Measurements from ENCODE around the gene GABRG3. TPM values are rescaled to one million over a fixed set of nuclear protein-coding genes. Genes with fewer than 3 reads are reported as not detected.

GABRG3 gene
- total RNA-seq, 1 donor from 2014 or later = 0.54 TPM

DNA sequence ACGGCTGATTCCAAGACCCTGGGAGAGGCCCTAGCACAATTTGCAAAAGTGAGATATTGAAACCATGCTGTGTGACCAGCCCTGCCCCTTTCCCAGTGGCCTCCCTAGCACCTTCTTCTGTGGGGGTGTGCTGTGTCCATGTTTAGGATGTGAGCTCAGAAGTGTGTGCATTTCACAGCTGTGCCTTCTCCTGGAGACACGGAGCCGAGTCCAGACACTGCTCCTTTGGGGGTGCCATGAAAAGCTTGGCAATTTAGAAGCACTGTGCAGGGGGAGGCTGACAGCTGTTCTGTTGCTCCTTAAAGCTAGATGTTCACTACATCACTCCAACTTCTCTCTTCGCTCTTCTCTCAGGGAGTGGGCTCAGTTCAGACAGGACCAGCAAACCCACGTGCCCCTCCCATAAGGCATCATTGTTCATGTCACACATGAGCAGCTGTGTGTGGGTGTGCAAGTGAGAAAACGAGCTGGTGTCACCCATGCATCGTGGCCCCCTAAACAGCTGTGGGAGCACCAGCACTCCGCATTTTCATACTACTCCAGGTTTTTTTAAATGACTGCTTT lies 492.6 kb downstream of the GABRG3 start:
- Histone ChIP-seq H4K20me1 (ENCODE audit: insufficient read depth, low read length) (no peaks in the 10 kb centered on the region), H3K27me3 (ENCODE audit: insufficient read depth, low read length) (no peaks in the 10 kb centered on the region), H3K9me3 (ENCODE audit: insufficient read depth, low read depth, low read length) (no peaks in the 10 kb centered on the region), H3K4me2 (ENCODE audit: low read length) (no peak overlapping the region), H3K36me3 (ENCODE audit: insufficient read depth, low read length) (no peaks in the 10 kb centered on the region), H3K4me3 (ENCODE audit: insufficient read depth, low read depth, low read length) (no peak overlapping the region), H3K79me2 (ENCODE audit: insufficient read depth, low read length) (no peaks in the 10 kb centered on the region), H3K27ac (ENCODE audit: low read depth, low read length) (no peak overlapping the region), H3K4me1 (ENCODE audit: insufficient read depth, low read length) (peaks cover 10% of the 10 kb centered on the region), H3K9ac (ENCODE audit: low read length) (no peak overlapping the region), H2AFZ (ENCODE audit: low read depth, low read length) (no peak overlapping the region)
- FAIRE-seq = no peak
- peaks cover 4% of the 10 kb centered on the region for H3K4me1 Mint-ChIP-seq (ENCODE audit: low read depth, unreplicated experiment)
- TF ChIP-seq, protein P1, sequence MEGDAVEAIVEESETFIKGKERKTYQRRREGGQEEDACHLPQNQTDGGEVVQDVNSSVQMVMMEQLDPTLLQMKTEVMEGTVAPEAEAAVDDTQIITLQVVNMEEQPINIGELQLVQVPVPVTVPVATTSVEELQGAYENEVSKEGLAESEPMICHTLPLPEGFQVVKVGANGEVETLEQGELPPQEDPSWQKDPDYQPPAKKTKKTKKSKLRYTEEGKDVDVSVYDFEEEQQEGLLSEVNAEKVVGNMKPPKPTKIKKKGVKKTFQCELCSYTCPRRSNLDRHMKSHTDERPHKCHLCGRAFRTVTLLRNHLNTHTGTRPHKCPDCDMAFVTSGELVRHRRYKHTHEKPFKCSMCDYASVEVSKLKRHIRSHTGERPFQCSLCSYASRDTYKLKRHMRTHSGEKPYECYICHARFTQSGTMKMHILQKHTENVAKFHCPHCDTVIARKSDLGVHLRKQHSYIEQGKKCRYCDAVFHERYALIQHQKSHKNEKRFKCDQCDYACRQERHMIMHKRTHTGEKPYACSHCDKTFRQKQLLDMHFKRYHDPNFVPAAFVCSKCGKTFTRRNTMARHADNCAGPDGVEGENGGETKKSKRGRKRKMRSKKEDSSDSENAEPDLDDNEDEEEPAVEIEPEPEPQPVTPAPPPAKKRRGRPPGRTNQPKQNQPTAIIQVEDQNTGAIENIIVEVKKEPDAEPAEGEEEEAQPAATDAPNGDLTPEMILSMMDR (IDR thresholded peaks at IDR 0.05; ENCODE audit: insufficient read depth, low read depth, low read length) = no peak
- TF ChIP-seq EZH2 (IDR thresholded peaks at IDR 0.05; ENCODE audit: insufficient read depth, low read length) = no peak
- no peak overlapping the region for H3K4me3 Mint-ChIP-seq (ENCODE audit: unreplicated experiment)
- no peak for DNase-seq (ENCODE audit: low read depth)
- peaks cover 4% of the 10 kb centered on the region for H3K9me3 Mint-ChIP-seq (ENCODE audit: unreplicated experiment)
- no peaks in the 10 kb centered on the region for H3K36me3 Mint-ChIP-seq (ENCODE audit: low read depth, unreplicated experiment)
- peaks cover 1% of the 10 kb centered on the region for H3K27me3 Mint-ChIP-seq (ENCODE audit: low read depth, unreplicated experiment)
- H3K27ac Mint-ChIP-seq (ENCODE audit: unreplicated experiment) = no peak overlapping the region

DNA sequence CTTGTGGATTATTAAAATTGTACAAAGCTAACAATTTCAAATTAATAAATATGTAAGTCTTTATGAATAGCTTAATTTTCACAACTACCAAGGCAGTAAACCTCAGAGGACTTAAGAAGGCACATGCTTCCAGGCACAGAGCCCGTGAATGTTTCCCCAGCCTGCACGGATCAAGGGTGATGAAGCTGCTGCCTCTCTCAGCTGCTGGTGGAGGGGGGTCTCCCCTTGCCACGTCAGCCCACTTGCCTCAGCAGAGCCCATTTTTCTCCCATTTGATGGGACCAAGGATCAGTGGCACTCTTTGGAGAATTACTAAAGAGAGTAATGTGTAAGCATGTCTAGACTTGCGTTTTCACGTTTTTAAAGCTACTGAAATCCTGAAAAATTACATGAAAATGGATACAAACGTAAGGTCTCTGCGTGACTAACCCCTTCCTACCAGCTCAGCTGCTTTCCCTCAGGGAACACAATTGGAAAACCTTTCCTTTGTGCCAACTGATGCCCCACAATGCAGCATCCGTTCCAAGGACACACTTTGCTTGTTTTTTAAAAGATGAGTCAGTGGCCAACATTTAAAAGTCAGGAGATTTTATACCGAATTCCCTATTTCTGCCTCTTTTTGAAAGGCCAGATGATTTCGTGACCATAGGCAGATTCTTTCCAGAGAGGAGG lies 494.1 kb downstream of the GABRG3 start:
- no peak overlapping the region for H3K4me3 Mint-ChIP-seq (ENCODE audit: unreplicated experiment)
- H3K79me2 ChIP-seq (ENCODE audit: insufficient read depth, low read length) = no peaks in the 10 kb centered on the region
- no peaks in the 10 kb centered on the region for H3K27me3 ChIP-seq (ENCODE audit: insufficient read depth, low read length)
- H3K4me1 ChIP-seq (ENCODE audit: insufficient read depth, low read length) = peaks cover 6% of the 10 kb centered on the region
- H3K27ac ChIP-seq (ENCODE audit: low read depth, low read length) = no peak overlapping the region
- no peaks in the 10 kb centered on the region for H3K9me3 ChIP-seq (ENCODE audit: insufficient read depth, low read depth, low read length)
- H3K4me3 ChIP-seq (ENCODE audit: insufficient read depth, low read depth, low read length) = no peak overlapping the region
- H3K27ac Mint-ChIP-seq (ENCODE audit: unreplicated experiment) = no peak overlapping the region
- no peak overlapping the region for H3K9ac ChIP-seq (ENCODE audit: low read length)
- FAIRE-seq (no peak), DNase-seq (ENCODE audit: low read depth) (no peak)
- H3K4me2 ChIP-seq (ENCODE audit: low read length) = peak overlapping the region; percentile 24
- peaks cover 4% of the 10 kb centered on the region for H3K4me1 Mint-ChIP-seq (ENCODE audit: low read depth, unreplicated experiment)
- no peaks in the 10 kb centered on the region for H3K36me3 Mint-ChIP-seq (ENCODE audit: low read depth, unreplicated experiment)
- peaks cover 4% of the 10 kb centered on the region for H3K9me3 Mint-ChIP-seq (ENCODE audit: unreplicated experiment)
- no peaks in the 10 kb centered on the region for H4K20me1 ChIP-seq (ENCODE audit: insufficient read depth, low read length)
- H3K27me3 Mint-ChIP-seq (ENCODE audit: low read depth, unreplicated experiment) = no peaks in the 10 kb centered on the region
- H2AFZ ChIP-seq (ENCODE audit: low read depth, low read length) = peak overlapping the region; percentile 64
- no peaks in the 10 kb centered on the region for H3K36me3 ChIP-seq (ENCODE audit: insufficient read depth, low read length)
- TF ChIP-seq, protein P1 (IDR thresholded peaks at IDR 0.05; ENCODE audit: insufficient read depth, low read depth, low read length) = no peak
- TF ChIP-seq EZH2 (IDR thresholded peaks at IDR 0.05; ENCODE audit: insufficient read depth, low read length) = no peak

DNA sequence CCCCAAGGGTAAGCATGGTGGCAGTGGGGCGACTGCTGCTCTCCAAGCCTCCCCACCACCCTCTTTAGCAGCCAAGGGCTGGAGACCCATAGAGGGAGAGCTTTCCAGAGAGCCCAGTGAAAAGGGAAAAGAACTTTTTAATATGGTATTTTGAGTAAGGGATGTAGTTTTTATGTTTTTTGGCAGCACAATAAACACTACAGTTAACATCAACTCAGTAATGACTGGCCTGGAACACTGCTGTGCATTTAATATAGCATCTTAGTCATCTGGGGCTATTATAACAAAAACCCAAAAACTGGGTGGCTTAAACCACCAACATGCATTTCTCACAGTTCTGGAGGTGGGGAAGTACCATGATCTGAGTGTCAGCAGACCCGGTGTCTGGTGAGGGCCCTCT lies 495.8 kb downstream of the GABRG3 start:
- no peak overlapping the region for H3K4me3 ChIP-seq (ENCODE audit: insufficient read depth, low read depth, low read length)
- no peak overlapping the region for H3K4me2 ChIP-seq (ENCODE audit: low read length)
- H3K79me2 ChIP-seq (ENCODE audit: insufficient read depth, low read length) = no peaks in the 10 kb centered on the region
- no peaks in the 10 kb centered on the region for H4K20me1 ChIP-seq (ENCODE audit: insufficient read depth, low read length)
- no peak overlapping the region for H3K9ac ChIP-seq (ENCODE audit: low read length)
- DNase-seq (ENCODE audit: low read depth) (no peak), FAIRE-seq (no peak)
- H3K4me1 ChIP-seq (ENCODE audit: insufficient read depth, low read length) = peaks cover 4% of the 10 kb centered on the region
- no peak overlapping the region for H2AFZ ChIP-seq (ENCODE audit: low read depth, low read length)
- H3K27ac ChIP-seq (ENCODE audit: low read depth, low read length) = no peak overlapping the region
- Mint-ChIP-seq H3K27me3 (ENCODE audit: low read depth, unreplicated experiment) (no peaks in the 10 kb centered on the region), H3K36me3 (ENCODE audit: low read depth, unreplicated experiment) (no peaks in the 10 kb centered on the region), H3K4me1 (ENCODE audit: low read depth, unreplicated experiment) (no peaks in the 10 kb centered on the region), H3K9me3 (ENCODE audit: unreplicated experiment) (peaks cover 4% of the 10 kb centered on the region), H3K4me3 (ENCODE audit: unreplicated experiment) (no peak overlapping the region), H3K27ac (ENCODE audit: unreplicated experiment) (no peak overlapping the region)
- TF ChIP-seq, protein P1 (IDR thresholded peaks at IDR 0.05; ENCODE audit: insufficient read depth, low read depth, low read length) = no peak
- no peaks in the 10 kb centered on the region for H3K27me3 ChIP-seq (ENCODE audit: insufficient read depth, low read length)
- H3K9me3 ChIP-seq (ENCODE audit: insufficient read depth, low read depth, low read length) = no peaks in the 10 kb centered on the region
- H3K36me3 ChIP-seq (ENCODE audit: insufficient read depth, low read length) = no peaks in the 10 kb centered on the region

All from astrocyte (in vitro differentiated cells and primary cell).